BLaER1 treated with 17β-estradiol and CSF1 and Interleukin-3, amounts not matched to agents 10 nM and 100 nM (cell line): ENCODE measurements around the gene TENM4.

Experiments used
- H3K27ac ChIP-seq, 11 experiments: shearing (Covaris generic); formaldehyde crosslinking; 2 replicates each; pipeline ENCODE4 v1.8.1; 2022
- H3K27me3 ChIP-seq, 11 experiments: shearing (Covaris generic); formaldehyde crosslinking; 2 replicates each; pipeline ENCODE4 v1.8.1; 2022
- H3K36me3 ChIP-seq, 11 experiments: shearing (Covaris generic); formaldehyde crosslinking; 2 replicates each; pipeline ENCODE4 v1.8.1; 2022
- H3K4me1 ChIP-seq, 10 experiments: shearing (Covaris generic); formaldehyde crosslinking; 2 replicates each; pipeline ENCODE4 v1.8.1; 2022
- H3K4me2 ChIP-seq, 11 experiments: shearing (Covaris generic); formaldehyde crosslinking; 2 replicates each; pipeline ENCODE4 v1.8.1; 2022
- H3K4me3 ChIP-seq, 10 experiments: shearing (Covaris generic); formaldehyde crosslinking; 2 replicates each; pipeline ENCODE4 v1.8.1; 2022
- H3K9ac ChIP-seq, 11 experiments: shearing (Covaris generic); formaldehyde crosslinking; 2 replicates each; pipeline ENCODE4 v1.8.1; 2022
- H3K9me3 ChIP-seq, 11 experiments: shearing (Covaris generic); formaldehyde crosslinking; replicated peaks in 1 of 11; 2 replicates each; pipeline ENCODE4 v1.8.1; 2022
- H4K20me1 ChIP-seq, 11 experiments: shearing (Covaris generic); formaldehyde crosslinking; 2 replicates each; pipeline ENCODE4 v1.8.1; 2022
- Cebpa-rat ChIP-seq, 11 experiments: shearing (Covaris generic); IDR thresholded peaks; 2 replicates each; pipeline ENCODE4 v1.8.1; 2022

The TENM4 gene

DNA sequence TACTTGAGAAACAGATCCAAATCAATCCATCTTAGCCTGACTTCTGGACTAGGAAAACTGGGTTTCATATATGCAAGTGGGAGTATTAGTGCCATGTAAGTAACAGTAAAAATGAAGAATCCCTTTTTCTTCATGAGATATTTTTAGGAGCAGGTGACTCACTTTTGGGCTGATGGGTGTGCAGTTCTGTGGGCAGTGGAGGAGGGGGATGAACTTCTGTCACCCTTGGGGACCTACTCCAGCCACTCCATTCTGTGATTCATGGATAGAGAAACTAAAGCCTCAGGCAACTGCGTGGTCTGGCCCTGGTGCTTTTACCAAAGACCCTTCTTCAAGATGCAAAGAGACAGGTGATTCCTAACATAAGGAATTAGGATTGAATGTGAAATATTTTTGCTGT lies 657.5 kb downstream of the TENM4 start:
- peaks cover 0 to 27% (median 6%) of the 10 kb centered on the region in 10 experiments; a peak in 10 of 20 replicates for H3K4me1 ChIP-seq
- no peak overlapping the region for H3K27ac ChIP-seq
- no peak overlapping the region for H3K9ac ChIP-seq
- no peak for TF ChIP-seq Cebpa-rat (IDR thresholded peaks at IDR 0.05)
- no peaks in the 10 kb centered on the region; a peak in 2 of 22 replicates for H3K36me3 ChIP-seq
- H4K20me1 ChIP-seq = no peaks in the 10 kb centered on the region
- H3K4me2 ChIP-seq = peak overlapping the region in 2 of 11 experiments; percentile 68 to 72; a peak in 4 of 22 replicates
- H3K4me3 ChIP-seq = no peak overlapping the region
- no peaks in the 10 kb centered on the region for H3K27me3 ChIP-seq
- no peaks in the 10 kb centered on the region for H3K9me3 ChIP-seq

DNA sequence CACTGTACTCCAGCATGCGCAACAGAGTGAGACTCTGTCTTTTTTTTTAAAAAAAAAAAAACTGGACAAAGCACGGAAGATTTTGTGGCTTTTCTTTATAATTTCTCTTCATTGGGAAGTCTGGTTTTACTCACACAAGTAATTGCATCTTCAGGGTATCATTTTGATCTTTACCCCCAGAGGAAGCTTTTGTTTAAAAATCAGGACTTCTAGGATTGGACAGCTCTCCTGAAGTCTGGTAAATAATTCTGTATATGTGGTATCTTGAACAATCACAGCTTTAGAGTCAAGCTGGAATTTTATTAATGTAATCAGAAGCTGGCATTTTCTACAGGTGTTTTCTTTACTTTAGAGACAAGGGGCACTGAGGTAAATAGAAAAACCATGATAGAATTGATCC lies 658.1 kb downstream of the TENM4 start:
- no peak overlapping the region for H3K4me2 ChIP-seq
- no peak overlapping the region for H3K4me3 ChIP-seq
- H3K4me1 ChIP-seq = peaks cover 0 to 27% (median 6%) of the 10 kb centered on the region in 10 experiments; a peak in 10 of 20 replicates
- no peaks in the 10 kb centered on the region for H4K20me1 ChIP-seq
- H3K27ac ChIP-seq = no peak overlapping the region
- no peaks in the 10 kb centered on the region for H3K9me3 ChIP-seq
- no peak overlapping the region for H3K9ac ChIP-seq
- no peaks in the 10 kb centered on the region for H3K27me3 ChIP-seq
- TF ChIP-seq Cebpa-rat (IDR thresholded peaks at IDR 0.05) = no peak
- no peaks in the 10 kb centered on the region; a peak in 2 of 22 replicates for H3K36me3 ChIP-seq

DNA sequence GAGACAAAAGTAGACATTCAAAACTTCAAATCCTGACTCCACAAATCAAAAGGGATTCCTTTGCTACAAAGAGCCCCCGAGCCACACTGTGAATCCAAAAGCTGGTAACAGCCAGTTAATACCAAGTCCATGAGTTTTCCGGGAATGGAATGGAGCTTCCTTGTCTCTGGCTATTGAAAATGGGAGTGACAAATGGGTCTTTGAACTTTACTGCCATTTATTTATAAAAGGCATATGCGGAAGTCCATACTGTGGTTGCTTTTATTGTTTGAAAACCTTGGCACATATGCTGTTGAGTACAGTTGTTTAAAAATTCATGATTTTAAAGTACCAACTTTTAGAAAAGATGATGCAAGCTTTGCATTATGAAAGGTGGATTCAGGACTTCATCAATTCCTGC lies 659.9 kb downstream of the TENM4 start:
- H3K27me3 ChIP-seq = no peaks in the 10 kb centered on the region
- H3K4me1 ChIP-seq = peaks cover 0 to 27% (median 6%) of the 10 kb centered on the region in 10 experiments; a peak in 10 of 20 replicates
- H3K9ac ChIP-seq = no peak overlapping the region
- no peak overlapping the region for H3K4me2 ChIP-seq
- no peak overlapping the region for H3K4me3 ChIP-seq
- H3K36me3 ChIP-seq = no peaks in the 10 kb centered on the region
- no peak overlapping the region for H3K27ac ChIP-seq
- TF ChIP-seq Cebpa-rat (IDR thresholded peaks at IDR 0.05) = no peak
- no peaks in the 10 kb centered on the region for H3K9me3 ChIP-seq
- no peaks in the 10 kb centered on the region for H4K20me1 ChIP-seq

DNA sequence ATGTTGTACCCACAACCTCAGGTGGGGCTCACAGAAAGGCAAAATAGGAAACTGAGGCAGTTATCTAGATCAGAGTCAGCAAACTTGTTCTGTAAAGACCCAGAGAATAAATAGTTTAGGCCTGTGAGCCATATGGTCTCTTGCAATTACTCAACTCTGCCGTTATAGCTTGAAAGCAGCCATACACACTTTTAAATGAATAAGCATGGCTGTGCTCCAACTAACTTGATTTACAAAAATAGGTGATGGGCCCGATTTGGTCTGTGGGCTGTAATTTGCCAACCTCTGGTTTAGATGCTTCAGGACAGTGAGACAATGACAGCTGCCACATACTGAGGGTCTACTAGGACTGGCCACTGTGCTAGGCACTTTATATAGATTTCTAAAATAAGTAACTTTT lies 667.3 kb downstream of the TENM4 start:
- H3K4me2 ChIP-seq = no peak overlapping the region
- H3K4me1 ChIP-seq = peaks cover 0 to 10% (median 8%) of the 10 kb centered on the region in 10 experiments; a peak in 15 of 20 replicates
- peaks cover 0 to 9% (median 0%) of the 10 kb centered on the region in 11 experiments; a peak in 4 of 22 replicates for H3K9me3 ChIP-seq
- no peaks in the 10 kb centered on the region for H3K27me3 ChIP-seq
- peaks cover 0 to 17% (median 7%) of the 10 kb centered on the region in 11 experiments; a peak in 7 of 22 replicates for H3K36me3 ChIP-seq
- H3K9ac ChIP-seq = no peak overlapping the region
- H4K20me1 ChIP-seq = no peaks in the 10 kb centered on the region
- no peak overlapping the region for H3K27ac ChIP-seq
- no peak overlapping the region for H3K4me3 ChIP-seq
- no peak for TF ChIP-seq Cebpa-rat (IDR thresholded peaks at IDR 0.05)

DNA sequence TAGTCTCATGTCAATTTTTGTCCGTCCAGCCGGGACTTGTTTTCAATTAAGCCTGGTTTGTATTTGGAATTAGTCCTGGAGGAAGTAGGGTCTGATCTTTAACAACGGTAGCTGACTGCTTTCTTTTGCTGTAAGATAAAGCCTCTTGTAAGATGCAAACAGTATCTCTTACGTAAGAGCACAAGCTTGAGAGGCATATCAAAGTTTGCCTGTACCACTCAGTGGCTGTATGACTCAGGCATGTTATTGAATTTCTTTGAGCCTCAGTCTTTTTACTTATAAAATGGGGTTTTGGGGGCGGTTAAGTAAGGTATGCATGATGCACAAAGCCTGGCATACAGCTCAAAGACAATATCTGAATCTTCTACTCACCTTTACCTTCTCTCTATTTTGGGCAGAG lies 667.8 kb downstream of the TENM4 start:
- no peak overlapping the region for H3K9ac ChIP-seq

DNA sequence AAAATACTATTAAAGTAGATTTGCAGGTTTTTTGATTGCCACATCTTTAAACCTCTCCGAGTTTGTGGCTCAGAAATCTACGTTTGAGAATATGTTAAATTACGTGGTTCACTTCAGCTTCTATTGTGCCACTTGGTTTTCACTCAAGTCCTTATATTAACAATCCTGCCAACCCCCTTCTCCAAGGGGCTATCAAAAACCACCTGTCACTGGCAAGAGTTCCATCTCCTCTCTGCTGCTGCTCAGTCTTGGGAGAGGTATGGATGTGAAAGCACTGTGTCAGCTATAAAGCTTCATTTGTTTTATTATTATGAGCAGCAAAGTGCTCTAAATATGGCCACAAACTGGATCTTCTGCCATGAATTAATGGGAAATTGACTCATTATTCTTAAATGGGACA lies 668.6 kb downstream of the TENM4 start:
- Histone ChIP-seq H3K9ac (no peak overlapping the region), H3K4me1 (peaks cover 0 to 16% (median 13%) of the 10 kb centered on the region in 10 experiments; a peak in 15 of 20 replicates), H3K27me3 (no peaks in the 10 kb centered on the region), H3K4me2 (no peak overlapping the region), H4K20me1 (no peaks in the 10 kb centered on the region), H3K27ac (no peak overlapping the region), H3K9me3 (peaks cover 0 to 9% (median 0%) of the 10 kb centered on the region in 11 experiments; a peak in 4 of 22 replicates), H3K36me3 (peaks cover 0 to 21% (median 7%) of the 10 kb centered on the region in 11 experiments; a peak in 7 of 22 replicates), H3K4me3 (no peak overlapping the region)
- no peak for TF ChIP-seq Cebpa-rat (IDR thresholded peaks at IDR 0.05)

More for the DNA sequence above, 667.8 kb downstream of the TENM4 start:
- no peaks in the 10 kb centered on the region for H3K27me3 ChIP-seq
- no peak for TF ChIP-seq Cebpa-rat (IDR thresholded peaks at IDR 0.05)
- no peak overlapping the region for H3K4me2 ChIP-seq
- no peaks in the 10 kb centered on the region for H4K20me1 ChIP-seq
- peaks cover 0 to 14% (median 12%) of the 10 kb centered on the region in 10 experiments; a peak in 15 of 20 replicates for H3K4me1 ChIP-seq
- H3K36me3 ChIP-seq = peaks cover 0 to 20% (median 7%) of the 10 kb centered on the region in 11 experiments; a peak in 7 of 22 replicates
- peaks cover 0 to 9% (median 0%) of the 10 kb centered on the region in 11 experiments; a peak in 4 of 22 replicates for H3K9me3 ChIP-seq
- no peak overlapping the region for H3K27ac ChIP-seq
- no peak overlapping the region for H3K4me3 ChIP-seq

DNA sequence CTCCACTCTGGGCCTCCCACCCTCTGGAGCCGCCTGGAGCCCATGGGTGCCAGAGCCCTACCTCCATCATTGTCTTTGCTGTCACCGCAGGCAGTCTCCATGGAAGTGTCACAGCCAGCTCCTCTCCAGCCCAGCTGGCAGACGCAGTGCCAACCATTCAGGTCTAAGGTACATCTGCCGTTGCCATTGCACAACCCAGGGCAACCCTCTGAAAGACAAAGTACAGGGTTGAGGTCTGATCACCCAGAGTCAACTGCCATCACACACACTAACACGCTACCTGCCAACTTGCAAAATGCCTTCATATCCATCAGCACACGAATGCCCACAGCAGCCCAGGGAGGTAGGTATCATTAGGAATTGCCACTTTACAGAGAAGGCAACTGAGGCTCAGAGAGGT lies 669.9 kb downstream of the TENM4 start:
- Histone ChIP-seq H3K4me2 (no peak overlapping the region), H3K4me3 (no peak overlapping the region), H3K36me3 (peaks cover 0 to 23% (median 7%) of the 10 kb centered on the region in 11 experiments; a peak in 7 of 22 replicates), H3K4me1 (peaks cover 0 to 16% (median 13%) of the 10 kb centered on the region in 10 experiments; a peak in 15 of 20 replicates), H3K27me3 (no peaks in the 10 kb centered on the region), H3K9ac (no peak overlapping the region), H3K27ac (no peak overlapping the region), H3K9me3 (peaks cover 0 to 9% (median 0%) of the 10 kb centered on the region in 11 experiments; a peak in 4 of 22 replicates), H4K20me1 (no peaks in the 10 kb centered on the region)
- no peak for TF ChIP-seq Cebpa-rat (IDR thresholded peaks at IDR 0.05)

DNA sequence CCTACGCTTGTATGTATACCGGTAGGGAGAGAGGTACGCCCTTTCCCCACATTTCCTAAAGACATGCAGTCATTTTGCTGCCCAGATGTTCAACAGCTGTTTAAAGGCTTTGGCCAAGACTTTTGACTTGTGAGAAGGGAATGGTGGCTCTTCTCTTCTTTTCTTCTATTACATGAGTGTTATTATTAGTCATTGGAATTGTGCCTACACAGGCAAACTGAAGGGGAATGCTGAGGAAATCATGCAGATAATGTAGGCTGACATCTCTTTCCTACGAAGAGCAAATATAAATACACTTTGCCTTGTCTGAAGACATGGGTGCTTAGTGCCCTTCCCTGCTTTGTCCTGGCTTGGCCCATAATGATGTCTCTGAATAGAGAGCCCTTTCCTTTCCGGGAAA lies 671.9 kb downstream of the TENM4 start:
- Histone ChIP-seq H3K27ac (no peak overlapping the region), H3K4me3 (no peak overlapping the region), H3K36me3 (peaks cover 0 to 23% (median 7%) of the 10 kb centered on the region in 11 experiments; a peak in 7 of 22 replicates), H3K9me3 (peaks cover 0 to 9% (median 0%) of the 10 kb centered on the region in 11 experiments; a peak in 4 of 22 replicates), H3K4me2 (peak overlapping the region in 8 of 11 experiments; percentile 38 to 58 (median 53); a peak in 16 of 22 replicates), H4K20me1 (no peaks in the 10 kb centered on the region), H3K4me1 (peaks cover 0 to 16% (median 13%) of the 10 kb centered on the region in 10 experiments; a peak in 15 of 20 replicates), H3K9ac (no peak overlapping the region), H3K27me3 (no peaks in the 10 kb centered on the region)
- TF ChIP-seq Cebpa-rat (IDR thresholded peaks at IDR 0.05) = no peak

DNA sequence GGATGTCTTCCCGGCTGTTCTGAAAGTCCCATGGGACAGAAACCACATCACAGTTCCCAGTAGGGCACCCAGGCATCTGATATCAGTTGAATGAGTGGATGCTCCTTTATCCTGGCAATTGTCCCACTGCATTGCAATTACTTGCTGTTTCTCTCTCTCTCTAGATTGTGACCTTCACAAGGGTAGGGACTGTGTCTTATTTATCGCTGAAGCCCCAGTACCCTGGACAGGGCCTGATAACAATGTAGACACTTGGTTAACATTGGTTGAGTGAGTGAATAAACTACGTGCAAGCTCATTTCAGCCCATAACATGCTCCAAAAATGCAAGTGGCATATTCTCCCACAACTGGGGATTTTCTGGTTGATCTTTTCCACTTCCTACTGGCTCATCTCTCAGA lies 672.5 kb downstream of the TENM4 start:
- Histone ChIP-seq H3K27ac (no peak overlapping the region), H3K27me3 (no peaks in the 10 kb centered on the region), H3K4me1 (peaks cover 0 to 16% (median 13%) of the 10 kb centered on the region in 10 experiments; a peak in 15 of 20 replicates), H3K36me3 (peaks cover 0 to 23% (median 7%) of the 10 kb centered on the region in 11 experiments; a peak in 7 of 22 replicates), H3K4me2 (peak overlapping the region in 9 of 11 experiments; percentile 29 to 58 (median 52); a peak in 18 of 22 replicates), H3K4me3 (no peak overlapping the region), H3K9ac (no peak overlapping the region), H4K20me1 (no peaks in the 10 kb centered on the region), H3K9me3 (peaks cover 0 to 9% (median 0%) of the 10 kb centered on the region in 11 experiments; a peak in 4 of 22 replicates)
- no peak for TF ChIP-seq Cebpa-rat (IDR thresholded peaks at IDR 0.05)
